IMR-90 (cell line): ENCODE results near the gene AP2B1.

Experiments
- CEBPB ChIP-seq: IDR thresholded peaks from 2 replicates; pipeline ENCODE4 v1.6.1; 2012; ENCODE audit warnings: low read depth, low read length, improper control_type of control experiment
- CHD1 ChIP-seq: IDR thresholded peaks from 2 replicates; pipeline ENCODE4 v1.6.1; 2012; ENCODE audit warnings: low read depth, low read length, improper control_type of control experiment
- CTCF ChIP-seq: conservative IDR thresholded peaks from 2 replicates; pipeline ENCODE4 v1.5.1; 2012; ENCODE audit warnings: mild to moderate bottlenecking, low read depth, low read length, improper control_type of control experiment
- FOS ChIP-seq: fragments of 150-350 bp; IDR thresholded peaks from 2 replicates; pipeline ENCODE4 v1.6.1; 2016; ENCODE audit warnings: low read depth, low read length
- MAFK ChIP-seq: IDR thresholded peaks from 2 replicates; pipeline ENCODE4 v1.6.1; 2012; ENCODE audit warnings: low read depth, low read length, improper control_type of control experiment
- MXI1 ChIP-seq: IDR thresholded peaks from 2 replicates; pipeline ENCODE4 v1.6.1; 2012; ENCODE audit warnings: low read depth, mild to moderate bottlenecking, low read length, moderate library complexity, borderline replicate concordance
- POLR2A ChIP-seq: IDR thresholded peaks from 2 replicates; pipeline ENCODE4 v1.6.1; 2012; ENCODE audit warnings: mild to moderate bottlenecking, low read depth, low read length
- RAD21 ChIP-seq: IDR thresholded peaks from 2 replicates; pipeline ENCODE4 v1.6.1; 2012; ENCODE audit warnings: low read length, improper control_type of control experiment
- RFX5 ChIP-seq: IDR thresholded peaks from 2 replicates; pipeline ENCODE4 v1.8.0; 2012; ENCODE audit warnings: low read depth, mild to moderate bottlenecking, low read length, moderate library complexity
- SMC3 ChIP-seq: fragments of 150-350 bp; IDR thresholded peaks from 2 replicates; pipeline ENCODE4 v1.6.1; 2016; ENCODE audit warnings: low read depth, mild to moderate bottlenecking, antibody characterized with exemption, low read length, moderate library complexity
- TF ChIP-seq, protein P1 (sequence below): fragments of 150-350 bp; IDR thresholded peaks from 2 replicates; pipeline ENCODE4 v1.6.1; 2017; ENCODE audit warnings: mild to moderate bottlenecking, antibody characterized with exemption, low read length, low read depth
- TF ChIP-seq, protein P2 (sequence below): fragments of 150-350 bp; IDR thresholded peaks from 2 replicates; pipeline ENCODE4 v1.6.1; 2016; ENCODE audit warnings: low read depth, mild to moderate bottlenecking, low read length, moderate library complexity, borderline replicate concordance

DNA sequence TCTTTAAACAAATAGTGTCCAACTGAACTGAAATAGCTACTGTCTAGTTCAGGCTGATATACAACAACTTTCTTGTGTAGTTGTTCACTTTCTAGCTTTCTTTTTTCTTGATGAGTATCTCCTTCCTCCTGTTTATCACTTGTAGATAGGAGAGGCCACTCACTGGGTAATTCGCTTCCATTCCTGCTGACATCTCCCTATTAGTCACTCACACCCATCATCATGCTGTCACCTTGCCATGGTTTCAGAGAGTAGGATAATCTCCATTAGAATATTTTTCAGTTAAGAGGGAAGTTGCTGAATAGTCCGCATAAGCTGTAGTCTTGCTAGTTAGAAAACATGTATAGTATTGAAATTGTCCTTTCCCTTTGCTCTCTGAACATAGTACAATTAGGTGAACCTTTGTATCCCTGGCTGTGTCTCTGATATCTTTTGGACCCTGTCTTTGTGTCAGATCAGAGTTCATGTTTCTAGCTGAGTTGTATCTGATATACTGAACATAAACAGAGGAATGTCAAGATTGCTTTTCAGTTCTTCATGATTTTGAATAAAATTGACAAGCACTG lies 79.9 kb downstream of the AP2B1 start:
- TF ChIP-seq FOS (no peak), CTCF (no peak), POLR2A (no peak), MXI1 (no peak), RFX5 (no peak), CHD1 (no peak), CEBPB (no peak), RAD21 (no peak), SMC3 (no peak), MAFK (no peak)
- TF ChIP-seq, protein P1, sequence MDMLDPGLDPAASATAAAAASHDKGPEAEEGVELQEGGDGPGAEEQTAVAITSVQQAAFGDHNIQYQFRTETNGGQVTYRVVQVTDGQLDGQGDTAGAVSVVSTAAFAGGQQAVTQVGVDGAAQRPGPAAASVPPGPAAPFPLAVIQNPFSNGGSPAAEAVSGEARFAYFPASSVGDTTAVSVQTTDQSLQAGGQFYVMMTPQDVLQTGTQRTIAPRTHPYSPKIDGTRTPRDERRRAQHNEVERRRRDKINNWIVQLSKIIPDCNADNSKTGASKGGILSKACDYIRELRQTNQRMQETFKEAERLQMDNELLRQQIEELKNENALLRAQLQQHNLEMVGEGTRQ = no peak
- TF ChIP-seq, protein P2, sequence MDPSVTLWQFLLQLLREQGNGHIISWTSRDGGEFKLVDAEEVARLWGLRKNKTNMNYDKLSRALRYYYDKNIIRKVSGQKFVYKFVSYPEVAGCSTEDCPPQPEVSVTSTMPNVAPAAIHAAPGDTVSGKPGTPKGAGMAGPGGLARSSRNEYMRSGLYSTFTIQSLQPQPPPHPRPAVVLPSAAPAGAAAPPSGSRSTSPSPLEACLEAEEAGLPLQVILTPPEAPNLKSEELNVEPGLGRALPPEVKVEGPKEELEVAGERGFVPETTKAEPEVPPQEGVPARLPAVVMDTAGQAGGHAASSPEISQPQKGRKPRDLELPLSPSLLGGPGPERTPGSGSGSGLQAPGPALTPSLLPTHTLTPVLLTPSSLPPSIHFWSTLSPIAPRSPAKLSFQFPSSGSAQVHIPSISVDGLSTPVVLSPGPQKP = no peak
